Measurements from ENCODE around the gene SEZ6L. TPM values are rescaled to one million over a fixed set of nuclear protein-coding genes. Genes with fewer than 3 reads are reported as not detected.

SEZ6L gene
- total RNA-seq, 4 donors from 2014 or later: under 0.01 to 0.63 (median 0.22) TPM

DNA sequence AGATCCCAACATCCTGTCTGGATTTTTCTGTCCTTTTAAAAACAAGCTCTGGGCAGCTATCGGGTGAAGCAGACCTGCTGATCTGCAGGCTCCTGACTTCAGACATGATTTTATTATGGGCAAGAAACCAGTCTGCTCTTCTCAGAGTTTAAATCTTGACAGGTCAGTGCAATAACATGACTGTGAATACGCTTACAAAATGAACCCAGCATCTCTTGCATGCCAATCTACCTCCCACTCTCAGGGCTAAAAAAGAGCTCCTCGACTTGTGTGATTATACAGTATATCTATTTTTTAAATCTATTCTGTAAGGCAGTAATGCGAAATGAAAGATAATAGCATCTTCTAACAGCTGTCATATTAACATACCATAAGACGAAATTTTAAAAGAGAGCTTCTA is 241.1 kb downstream of the SEZ6L start:
- 68 to 70% methylated on average over 5 of the region's 5 CpGs for WGBS, 2 donors
- Histone ChIP-seq H3K27ac (no peak overlapping the region), H3K27me3 (no peaks in the 10 kb centered on the region), H3K36me3 (no peaks in the 10 kb centered on the region), H3K4me1 (no peaks in the 10 kb centered on the region), H3K4me3 (no peak overlapping the region), H3K9me3 (no peaks in the 10 kb centered on the region)
- DNase-seq (ENCODE audit: low spot score in 2 of 2): no peak
- TF ChIP-seq EP300 (IDR thresholded peaks at IDR 0.05) (no peak), POLR2A (IDR thresholded peaks at IDR 0.05) (no peak)
- TF ChIP-seq, protein P1, sequence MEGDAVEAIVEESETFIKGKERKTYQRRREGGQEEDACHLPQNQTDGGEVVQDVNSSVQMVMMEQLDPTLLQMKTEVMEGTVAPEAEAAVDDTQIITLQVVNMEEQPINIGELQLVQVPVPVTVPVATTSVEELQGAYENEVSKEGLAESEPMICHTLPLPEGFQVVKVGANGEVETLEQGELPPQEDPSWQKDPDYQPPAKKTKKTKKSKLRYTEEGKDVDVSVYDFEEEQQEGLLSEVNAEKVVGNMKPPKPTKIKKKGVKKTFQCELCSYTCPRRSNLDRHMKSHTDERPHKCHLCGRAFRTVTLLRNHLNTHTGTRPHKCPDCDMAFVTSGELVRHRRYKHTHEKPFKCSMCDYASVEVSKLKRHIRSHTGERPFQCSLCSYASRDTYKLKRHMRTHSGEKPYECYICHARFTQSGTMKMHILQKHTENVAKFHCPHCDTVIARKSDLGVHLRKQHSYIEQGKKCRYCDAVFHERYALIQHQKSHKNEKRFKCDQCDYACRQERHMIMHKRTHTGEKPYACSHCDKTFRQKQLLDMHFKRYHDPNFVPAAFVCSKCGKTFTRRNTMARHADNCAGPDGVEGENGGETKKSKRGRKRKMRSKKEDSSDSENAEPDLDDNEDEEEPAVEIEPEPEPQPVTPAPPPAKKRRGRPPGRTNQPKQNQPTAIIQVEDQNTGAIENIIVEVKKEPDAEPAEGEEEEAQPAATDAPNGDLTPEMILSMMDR (IDR thresholded peaks at IDR 0.05): no peak

DNA sequence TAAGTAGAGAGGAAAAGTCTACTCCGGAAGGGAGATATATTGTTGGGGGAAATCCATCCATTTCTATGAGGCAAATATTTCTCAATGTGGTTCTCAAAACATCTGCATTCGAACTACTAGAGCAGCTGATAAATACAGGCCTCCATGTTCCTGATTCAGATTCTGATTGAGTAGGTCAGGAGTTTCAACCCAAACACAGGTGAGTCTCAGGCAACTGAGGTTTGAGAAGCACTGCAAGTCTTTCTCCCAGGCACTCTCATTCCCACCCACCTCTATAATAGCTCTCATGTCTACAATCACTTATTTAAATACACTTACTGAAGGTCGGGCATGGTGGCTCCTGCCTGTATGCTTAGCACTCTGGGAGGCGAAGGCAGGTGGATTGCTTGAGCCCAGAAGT is 245.1 kb downstream of the SEZ6L start:
- H3K27ac ChIP-seq: no peak overlapping the region
- H3K36me3 ChIP-seq: no peaks in the 10 kb centered on the region
- H3K4me3 ChIP-seq: no peak overlapping the region
- WGBS, 2 donors: 86 to 93% methylated on average over 4 of the region's 4 CpGs
- H3K27me3 ChIP-seq: no peaks in the 10 kb centered on the region
- DNase-seq (ENCODE audit: low spot score in 2 of 2): no peak
- peaks cover 0 to 9% (median 0%) of the 10 kb centered on the region in 4 donors for H3K4me1 ChIP-seq
- TF ChIP-seq, protein P1 (IDR thresholded peaks at IDR 0.05): no peak
- TF ChIP-seq EP300 (IDR thresholded peaks at IDR 0.05): no peak
- no peak for TF ChIP-seq POLR2A (IDR thresholded peaks at IDR 0.05)
- H3K9me3 ChIP-seq: no peaks in the 10 kb centered on the region

DNA sequence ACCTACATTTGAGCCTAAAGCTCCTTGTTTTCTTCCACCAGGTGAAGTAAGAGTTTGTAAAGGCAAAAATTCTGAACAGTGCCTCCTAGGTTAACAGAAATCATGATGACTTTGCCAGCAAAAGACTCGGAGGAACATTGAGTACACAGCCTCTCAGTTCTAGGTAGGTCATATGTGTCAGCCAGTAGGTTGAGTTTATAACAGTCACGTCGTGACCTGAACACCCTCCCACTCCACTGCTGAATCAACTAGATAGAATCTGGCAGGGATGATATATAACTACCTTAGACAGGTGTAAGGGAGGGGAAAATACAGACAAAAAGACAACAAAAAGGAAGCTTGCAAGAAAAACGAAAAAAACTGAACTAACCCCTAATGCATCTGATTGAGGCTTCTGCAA is 247.0 kb downstream of the SEZ6L start:
- no peaks in the 10 kb centered on the region for H3K36me3 ChIP-seq
- no peaks in the 10 kb centered on the region for H3K9me3 ChIP-seq
- no peaks in the 10 kb centered on the region for H3K27me3 ChIP-seq
- no peak overlapping the region for H3K27ac ChIP-seq
- DNase-seq (ENCODE audit: low spot score in 2 of 2): no peak
- peaks cover 0 to 9% (median 0%) of the 10 kb centered on the region in 4 donors for H3K4me1 ChIP-seq
- 49 to 53% methylated on average over 4 of the region's 4 CpGs for WGBS, 2 donors
- TF ChIP-seq EP300 (IDR thresholded peaks at IDR 0.05) (no peak), POLR2A (IDR thresholded peaks at IDR 0.05) (no peak)
- TF ChIP-seq, protein P1 (IDR thresholded peaks at IDR 0.05): no peak
- no peak overlapping the region for H3K4me3 ChIP-seq

DNA sequence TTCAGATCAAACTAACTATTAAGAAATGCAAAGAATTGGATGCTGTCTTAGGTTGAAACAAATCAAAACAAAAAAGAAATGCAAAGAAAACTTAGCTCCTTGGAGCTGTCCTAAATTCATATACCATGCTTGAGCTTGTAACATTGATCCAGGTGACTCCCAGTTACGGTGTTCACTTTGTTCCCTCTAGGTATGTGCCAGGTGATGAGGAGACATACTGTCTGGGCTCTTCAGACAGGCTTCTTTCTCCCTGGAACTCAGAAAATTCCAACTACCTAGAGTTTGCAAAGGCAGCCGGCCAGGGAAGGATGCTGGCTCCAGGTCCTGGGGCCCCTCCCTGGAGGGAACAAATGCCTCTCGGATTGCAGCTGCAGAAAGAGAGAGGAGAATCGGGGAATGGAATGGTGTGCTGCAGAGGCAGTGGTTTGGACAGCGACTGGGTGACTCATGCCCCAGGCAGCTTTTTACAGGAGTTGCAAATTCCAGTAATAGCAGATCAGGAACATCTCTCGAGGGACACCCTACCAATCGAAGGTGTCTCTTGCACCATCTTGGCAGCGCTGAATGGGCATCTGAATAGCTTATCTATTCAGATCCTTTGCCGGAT is 247.5 kb downstream of the SEZ6L start:
- Histone ChIP-seq H3K36me3 (no peaks in the 10 kb centered on the region), H3K9me3 (no peaks in the 10 kb centered on the region), H3K27me3 (no peaks in the 10 kb centered on the region), H3K4me3 (no peak overlapping the region), H3K4me1 (peaks cover 0 to 9% (median 0%) of the 10 kb centered on the region in 4 donors), H3K27ac (no peak overlapping the region)
- peak in 1 of 2 donors; percentile 19 for TF ChIP-seq EP300 (IDR thresholded peaks at IDR 0.05)
- TF ChIP-seq, protein P1 (IDR thresholded peaks at IDR 0.05): no peak
- WGBS, 2 donors: 32 to 38% methylated on average over 9 of the region's 9 CpGs
- peak in 1 of 2 donors; percentile 11 for DNase-seq (ENCODE audit: low spot score in 2 of 2)

DNA sequence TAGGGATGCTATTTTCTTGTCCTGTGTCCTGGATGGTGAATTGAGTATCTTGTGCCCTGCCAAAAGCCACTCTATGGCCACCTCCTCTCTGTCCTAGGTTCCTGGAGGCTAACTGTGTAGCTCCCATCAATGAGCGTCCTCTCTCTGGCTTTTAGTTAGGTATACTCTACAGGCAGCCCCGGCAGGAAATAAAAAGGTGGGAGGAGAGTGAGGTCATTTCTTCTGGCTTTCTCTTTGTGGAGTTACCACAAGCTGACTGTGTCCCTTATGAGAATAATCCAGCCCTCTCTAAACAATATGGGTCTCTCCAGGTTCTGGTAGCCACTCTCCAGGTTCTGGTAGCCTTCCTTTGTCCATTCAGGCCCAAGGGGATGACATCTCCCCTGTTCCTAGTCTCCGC is 248.1 kb downstream of the SEZ6L start:
- H3K27me3 ChIP-seq: no peaks in the 10 kb centered on the region
- no peaks in the 10 kb centered on the region for H3K36me3 ChIP-seq
- H3K4me3 ChIP-seq: no peak overlapping the region
- peaks cover 0 to 3% (median 0%) of the 10 kb centered on the region in 4 donors for H3K9me3 ChIP-seq
- TF ChIP-seq POLR2A (IDR thresholded peaks at IDR 0.05) (no peak), EP300 (IDR thresholded peaks at IDR 0.05) (no peak)
- TF ChIP-seq, protein P1 (IDR thresholded peaks at IDR 0.05): no peak
- no peak for DNase-seq (ENCODE audit: low spot score in 2 of 2)
- 69 to 76% methylated on average over 3 of the region's 3 CpGs for WGBS, 2 donors
- H3K4me1 ChIP-seq: peaks cover 0 to 9% (median 0%) of the 10 kb centered on the region in 4 donors
- H3K27ac ChIP-seq: no peak overlapping the region
